AG09309 (cell line): ENCODE results near the gene ZNF423.

ENCODE experiments used
- DNase-seq: peaks from one replicate; pipeline ENCODE4 v3.0.0-alpha.2; 2010; ENCODE audit warnings: low read depth
- H3K4me3 ChIP-seq: 2 replicates; pipeline ENCODE4 v1.5.1; 2011; ENCODE audit warnings: mild to moderate bottlenecking, low read depth, low read length, moderate library complexity; ENCODE audit not compliant: control insufficient read depth
- TF ChIP-seq, protein P1 (sequence below): IDR thresholded peaks from 2 replicates; pipeline ENCODE4 v1.5.1; 2011; ENCODE audit warnings: mild to moderate bottlenecking, low read depth, low read length, inconsistent platforms; ENCODE audit not compliant: insufficient read depth, control insufficient read depth; ENCODE audit errors: missing control alignments

The ZNF423 gene

GRCh38 chr16:49597796-49598195 is 258.1 kb downstream of the ZNF423 start:
- no peak for DNase-seq
- H3K4me3 ChIP-seq = no peak overlapping the region

DNA sequence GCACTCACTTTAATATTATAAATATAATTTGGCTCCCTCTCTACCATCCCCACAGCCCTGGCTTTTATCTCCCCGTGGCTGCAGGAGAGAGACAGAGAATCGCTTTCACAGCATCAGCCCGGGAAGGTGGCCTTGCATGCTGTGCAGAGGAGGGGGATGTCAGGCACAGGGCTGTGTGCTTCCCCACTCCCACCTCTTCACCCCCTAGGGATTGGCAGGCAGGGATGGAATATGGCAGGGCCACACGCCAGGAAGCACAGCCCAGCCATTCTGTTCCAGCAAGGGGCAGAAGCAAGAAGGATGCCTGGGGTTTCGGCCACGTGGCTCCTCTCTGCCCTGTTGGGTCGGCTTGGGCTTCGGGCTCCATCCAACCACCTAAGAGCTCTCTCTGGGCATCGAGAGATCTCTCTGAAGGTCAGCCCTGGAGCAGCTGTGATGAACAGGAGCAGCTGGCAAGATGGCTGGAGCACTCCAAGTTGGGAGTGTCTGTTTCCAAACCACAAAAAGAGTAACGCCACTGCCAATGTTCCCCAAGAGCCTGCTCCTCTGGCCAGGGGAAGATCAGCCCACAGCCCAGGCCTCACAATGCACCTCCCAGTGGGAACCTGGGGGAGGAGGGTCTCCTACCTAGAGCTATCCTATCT is 259.1 kb downstream of the ZNF423 start:
- DNase-seq = no peak
- TF ChIP-seq, protein P1, sequence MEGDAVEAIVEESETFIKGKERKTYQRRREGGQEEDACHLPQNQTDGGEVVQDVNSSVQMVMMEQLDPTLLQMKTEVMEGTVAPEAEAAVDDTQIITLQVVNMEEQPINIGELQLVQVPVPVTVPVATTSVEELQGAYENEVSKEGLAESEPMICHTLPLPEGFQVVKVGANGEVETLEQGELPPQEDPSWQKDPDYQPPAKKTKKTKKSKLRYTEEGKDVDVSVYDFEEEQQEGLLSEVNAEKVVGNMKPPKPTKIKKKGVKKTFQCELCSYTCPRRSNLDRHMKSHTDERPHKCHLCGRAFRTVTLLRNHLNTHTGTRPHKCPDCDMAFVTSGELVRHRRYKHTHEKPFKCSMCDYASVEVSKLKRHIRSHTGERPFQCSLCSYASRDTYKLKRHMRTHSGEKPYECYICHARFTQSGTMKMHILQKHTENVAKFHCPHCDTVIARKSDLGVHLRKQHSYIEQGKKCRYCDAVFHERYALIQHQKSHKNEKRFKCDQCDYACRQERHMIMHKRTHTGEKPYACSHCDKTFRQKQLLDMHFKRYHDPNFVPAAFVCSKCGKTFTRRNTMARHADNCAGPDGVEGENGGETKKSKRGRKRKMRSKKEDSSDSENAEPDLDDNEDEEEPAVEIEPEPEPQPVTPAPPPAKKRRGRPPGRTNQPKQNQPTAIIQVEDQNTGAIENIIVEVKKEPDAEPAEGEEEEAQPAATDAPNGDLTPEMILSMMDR = no peak
- H3K4me3 ChIP-seq = no peak overlapping the region

More at GRCh38 chr16:49597796-49598195, 258.1 kb downstream of the ZNF423 start:
- TF ChIP-seq, protein P1 = no peak

DNA sequence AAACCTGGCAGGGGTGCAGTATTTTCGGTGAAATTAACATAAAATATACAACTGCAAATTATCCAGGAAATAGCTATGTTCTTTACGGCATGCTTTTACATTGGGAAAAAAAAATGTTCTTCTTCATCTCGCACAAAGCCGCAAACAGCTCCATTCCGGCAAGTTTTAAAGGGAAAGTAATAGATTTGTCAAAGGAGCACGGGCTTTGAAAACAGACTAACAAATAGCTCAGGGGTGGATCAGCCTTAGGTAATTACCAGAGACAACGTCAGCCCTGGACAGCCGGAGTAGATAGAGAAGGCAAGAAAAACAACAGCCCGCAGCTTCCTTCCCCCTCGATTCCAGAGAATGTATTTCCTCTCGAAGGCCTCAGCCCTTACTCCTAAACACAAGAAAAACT is 259.8 kb downstream of the ZNF423 start:
- no peak overlapping the region for H3K4me3 ChIP-seq
- TF ChIP-seq, protein P1 = no peak
- no peak for DNase-seq

DNA sequence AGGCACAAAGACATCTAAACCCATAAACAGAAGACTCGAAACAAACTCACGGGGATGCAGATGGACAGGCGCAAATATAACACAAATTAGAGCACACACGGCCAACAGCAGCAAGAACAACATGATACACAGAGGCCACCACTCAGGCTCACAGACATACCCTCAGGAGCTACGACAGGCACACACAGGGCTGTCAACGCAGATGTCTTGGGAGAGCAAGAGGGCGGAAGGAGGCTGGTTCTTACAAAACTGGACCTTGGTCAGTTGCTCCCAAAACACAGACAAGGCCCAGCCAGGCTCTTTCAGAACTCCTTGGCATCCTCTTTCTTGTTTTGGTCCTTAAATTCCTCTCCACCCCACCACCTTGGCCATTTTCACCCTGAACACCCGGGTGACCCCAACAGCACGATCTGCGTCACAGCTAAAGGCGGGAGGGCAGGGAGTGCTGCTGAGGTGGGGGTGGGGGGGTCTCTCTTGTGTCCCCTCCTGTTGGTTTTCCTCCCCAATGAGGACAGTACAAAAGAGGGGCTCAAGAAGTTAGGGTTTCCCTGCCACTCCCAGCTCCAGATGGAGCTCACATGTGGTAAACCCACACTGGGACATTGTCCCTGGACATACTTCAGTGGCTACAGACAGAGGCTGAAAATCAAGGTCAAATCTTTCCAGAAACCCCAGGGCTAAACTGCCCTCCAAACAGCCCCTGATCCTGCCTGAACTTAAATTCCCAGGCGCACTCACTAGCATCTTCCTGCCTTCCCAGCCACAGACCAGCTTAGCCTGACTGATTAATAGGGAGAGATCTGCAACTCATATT is 261.0 kb downstream of the ZNF423 start:
- TF ChIP-seq, protein P1 = no peak
- H3K4me3 ChIP-seq = no peak overlapping the region
- DNase-seq = no peak

- DNase-seq = no peak
- TF ChIP-seq, protein P1 = no peak
These were observed 261.8 kb downstream of the ZNF423 start for GRCh38 chr16:49594153-49594552.

DNA sequence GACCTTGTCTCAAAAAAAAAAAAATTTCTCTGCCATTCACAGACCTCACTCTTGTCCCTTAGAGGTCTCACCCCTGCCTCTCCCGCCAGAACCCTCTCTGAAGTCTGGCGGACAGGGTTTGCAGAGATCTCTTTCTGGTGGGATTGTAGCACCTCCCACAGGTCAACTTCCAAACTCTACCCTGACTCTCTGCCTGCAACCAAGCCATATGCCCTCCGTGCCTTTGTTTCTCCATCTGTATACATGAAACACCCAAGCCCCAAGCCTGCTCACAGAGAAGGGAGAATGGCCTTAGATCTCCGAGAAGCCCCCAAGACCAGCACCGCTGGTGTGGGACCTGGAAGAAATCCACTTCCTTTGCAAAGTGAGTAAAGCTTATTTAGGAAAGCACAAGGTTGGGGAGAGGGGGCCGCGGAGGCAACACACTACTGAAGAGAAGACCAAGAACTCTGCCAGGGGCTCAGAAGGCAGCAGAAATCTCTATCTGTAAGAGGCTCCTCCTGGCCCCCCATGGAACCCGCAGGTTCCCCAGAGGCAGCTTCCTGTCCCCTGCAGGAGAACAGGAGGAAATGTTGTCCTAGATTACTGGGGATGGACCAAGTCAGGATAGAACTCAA is 262.4 kb downstream of the ZNF423 start:
- no peak for DNase-seq
- TF ChIP-seq, protein P1 = no peak
- no peak overlapping the region for H3K4me3 ChIP-seq

More at GRCh38 chr16:49594153-49594552, 261.8 kb downstream of the ZNF423 start:
- H3K4me3 ChIP-seq = no peak overlapping the region
